ENCODE measurements around the gene SNX33. TPM values are rescaled to one million over a fixed set of nuclear protein-coding genes. Genes with fewer than 3 reads are reported as not detected.

Gene SNX33
- total and polyA plus RNA-seq, 2 of the 13 experiments (the other 11 are each of a cell fraction or from before 2014, with no cell fraction given), result 11.0 to 11.6 TPM

DNA sequence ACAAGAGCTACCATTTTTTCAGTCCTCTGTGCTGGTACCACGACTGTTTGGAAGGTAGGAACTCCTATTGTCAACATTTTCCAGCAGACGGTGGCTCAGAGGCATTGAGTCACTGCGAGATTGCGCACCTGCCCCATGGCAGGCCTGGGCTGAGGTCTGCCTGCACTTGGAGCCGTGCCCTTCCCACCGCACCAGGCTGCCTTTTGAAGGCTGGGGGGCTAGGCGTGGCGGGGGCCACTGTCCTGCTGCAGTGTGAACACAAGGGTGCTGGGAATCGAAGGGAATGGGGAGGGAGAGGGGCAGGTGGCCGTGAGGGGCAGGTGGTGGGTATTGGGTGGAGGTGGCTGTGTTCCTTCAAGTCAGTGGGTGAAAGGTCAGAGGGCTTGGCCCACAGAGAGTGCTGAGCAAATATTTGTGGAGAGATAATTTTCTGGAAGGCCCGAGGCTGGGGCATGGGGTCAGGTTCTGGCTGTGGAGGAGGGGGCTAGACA lies 16.3 kb downstream of the SNX33 start (continued):
- TF ChIP-seq FOXK1 (CRISPR knock-in tag; IDR thresholded peaks at IDR 0.05; ENCODE audit: borderline replicate concordance, low read depth) (no peak), ZNF292 (CRISPR knock-in tag; IDR thresholded peaks at IDR 0.05; ENCODE audit: borderline replicate concordance, low read depth) (no peak), SCMH1 (CRISPR knock-in tag; IDR thresholded peaks at IDR 0.05; ENCODE audit: borderline replicate concordance) (no peak), KLF9 (CRISPR knock-in tag; IDR thresholded peaks at IDR 0.05; ENCODE audit: low read depth) (no peak), TCF7 (IDR thresholded peaks at IDR 0.05; ENCODE audit: low read depth) (no peak), TOE1 (CRISPR knock-in tag; IDR thresholded peaks at IDR 0.05) (no peak), ZNF205 (CRISPR knock-in tag; IDR thresholded peaks at IDR 0.05) (0 out of 2 replicates have a peak, but pooled peaks have one; percentile 29), SIX4 (CRISPR knock-in tag; IDR thresholded peaks at IDR 0.05) (no peak), JUN (CRISPR knock-in tag; IDR thresholded peaks at IDR 0.05) (no peak), ZNF350 (CRISPR knock-in tag; IDR thresholded peaks at IDR 0.05; ENCODE audit: borderline replicate concordance, low read depth) (peak; percentile 50; the same call in 1 of the 2 replicates), CREM (IDR thresholded peaks at IDR 0.05) (no peak; the same call in 1 of the 2 replicates), CREM (CRISPR knock-in tag; IDR thresholded peaks at IDR 0.05) (no peak), ZNF883 (CRISPR knock-in tag; IDR thresholded peaks at IDR 0.05; ENCODE audit: not compliant biosample characterization) (no peak), KMT2A (CRISPR knock-in tag; IDR thresholded peaks at IDR 0.05) (no peak)
- TF ChIP-seq, protein P1, sequence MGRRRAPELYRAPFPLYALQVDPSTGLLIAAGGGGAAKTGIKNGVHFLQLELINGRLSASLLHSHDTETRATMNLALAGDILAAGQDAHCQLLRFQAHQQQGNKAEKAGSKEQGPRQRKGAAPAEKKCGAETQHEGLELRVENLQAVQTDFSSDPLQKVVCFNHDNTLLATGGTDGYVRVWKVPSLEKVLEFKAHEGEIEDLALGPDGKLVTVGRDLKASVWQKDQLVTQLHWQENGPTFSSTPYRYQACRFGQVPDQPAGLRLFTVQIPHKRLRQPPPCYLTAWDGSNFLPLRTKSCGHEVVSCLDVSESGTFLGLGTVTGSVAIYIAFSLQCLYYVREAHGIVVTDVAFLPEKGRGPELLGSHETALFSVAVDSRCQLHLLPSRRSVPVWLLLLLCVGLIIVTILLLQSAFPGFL (CRISPR knock-in tag; IDR thresholded peaks at IDR 0.05), result no peak
- TF ChIP-seq, protein P2, sequence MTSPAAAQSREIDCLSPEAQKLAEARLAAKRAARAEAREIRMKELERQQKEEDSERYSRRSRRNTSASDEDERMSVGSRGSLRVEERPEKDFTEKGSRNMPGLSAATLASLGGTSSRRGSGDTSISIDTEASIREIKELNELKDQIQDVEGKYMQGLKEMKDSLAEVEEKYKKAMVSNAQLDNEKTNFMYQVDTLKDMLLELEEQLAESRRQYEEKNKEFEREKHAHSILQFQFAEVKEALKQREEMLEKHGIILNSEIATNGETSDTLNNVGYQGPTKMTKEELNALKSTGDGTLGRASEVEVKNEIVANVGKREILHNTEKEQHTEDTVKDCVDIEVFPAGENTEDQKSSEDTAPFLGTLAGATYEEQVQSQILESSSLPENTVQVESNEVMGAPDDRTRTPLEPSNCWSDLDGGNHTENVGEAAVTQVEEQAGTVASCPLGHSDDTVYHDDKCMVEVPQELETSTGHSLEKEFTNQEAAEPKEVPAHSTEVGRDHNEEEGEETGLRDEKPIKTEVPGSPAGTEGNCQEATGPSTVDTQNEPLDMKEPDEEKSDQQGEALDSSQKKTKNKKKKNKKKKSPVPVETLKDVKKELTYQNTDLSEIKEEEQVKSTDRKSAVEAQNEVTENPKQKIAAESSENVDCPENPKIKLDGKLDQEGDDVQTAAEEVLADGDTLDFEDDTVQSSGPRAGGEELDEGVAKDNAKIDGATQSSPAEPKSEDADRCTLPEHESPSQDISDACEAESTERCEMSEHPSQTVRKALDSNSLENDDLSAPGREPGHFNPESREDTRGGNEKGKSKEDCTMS (CRISPR knock-in tag; conservative IDR thresholded peaks at IDR 0.05), result no peak
- TF ChIP-seq, protein P3, sequence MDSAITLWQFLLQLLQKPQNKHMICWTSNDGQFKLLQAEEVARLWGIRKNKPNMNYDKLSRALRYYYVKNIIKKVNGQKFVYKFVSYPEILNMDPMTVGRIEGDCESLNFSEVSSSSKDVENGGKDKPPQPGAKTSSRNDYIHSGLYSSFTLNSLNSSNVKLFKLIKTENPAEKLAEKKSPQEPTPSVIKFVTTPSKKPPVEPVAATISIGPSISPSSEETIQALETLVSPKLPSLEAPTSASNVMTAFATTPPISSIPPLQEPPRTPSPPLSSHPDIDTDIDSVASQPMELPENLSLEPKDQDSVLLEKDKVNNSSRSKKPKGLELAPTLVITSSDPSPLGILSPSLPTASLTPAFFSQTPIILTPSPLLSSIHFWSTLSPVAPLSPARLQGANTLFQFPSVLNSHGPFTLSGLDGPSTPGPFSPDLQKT (CRISPR knock-in tag; IDR thresholded peaks at IDR 0.05; ENCODE audit: borderline replicate concordance), result no peak
- TF ChIP-seq, protein P4, sequence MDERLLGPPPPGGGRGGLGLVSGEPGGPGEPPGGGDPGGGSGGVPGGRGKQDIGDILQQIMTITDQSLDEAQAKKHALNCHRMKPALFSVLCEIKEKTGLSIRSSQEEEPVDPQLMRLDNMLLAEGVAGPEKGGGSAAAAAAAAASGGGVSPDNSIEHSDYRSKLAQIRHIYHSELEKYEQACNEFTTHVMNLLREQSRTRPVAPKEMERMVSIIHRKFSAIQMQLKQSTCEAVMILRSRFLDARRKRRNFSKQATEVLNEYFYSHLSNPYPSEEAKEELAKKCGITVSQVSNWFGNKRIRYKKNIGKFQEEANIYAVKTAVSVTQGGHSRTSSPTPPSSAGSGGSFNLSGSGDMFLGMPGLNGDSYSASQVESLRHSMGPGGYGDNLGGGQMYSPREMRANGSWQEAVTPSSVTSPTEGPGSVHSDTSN (CRISPR knock-in tag; IDR thresholded peaks at IDR 0.05), result no peak
- TF ChIP-seq, protein P5, sequence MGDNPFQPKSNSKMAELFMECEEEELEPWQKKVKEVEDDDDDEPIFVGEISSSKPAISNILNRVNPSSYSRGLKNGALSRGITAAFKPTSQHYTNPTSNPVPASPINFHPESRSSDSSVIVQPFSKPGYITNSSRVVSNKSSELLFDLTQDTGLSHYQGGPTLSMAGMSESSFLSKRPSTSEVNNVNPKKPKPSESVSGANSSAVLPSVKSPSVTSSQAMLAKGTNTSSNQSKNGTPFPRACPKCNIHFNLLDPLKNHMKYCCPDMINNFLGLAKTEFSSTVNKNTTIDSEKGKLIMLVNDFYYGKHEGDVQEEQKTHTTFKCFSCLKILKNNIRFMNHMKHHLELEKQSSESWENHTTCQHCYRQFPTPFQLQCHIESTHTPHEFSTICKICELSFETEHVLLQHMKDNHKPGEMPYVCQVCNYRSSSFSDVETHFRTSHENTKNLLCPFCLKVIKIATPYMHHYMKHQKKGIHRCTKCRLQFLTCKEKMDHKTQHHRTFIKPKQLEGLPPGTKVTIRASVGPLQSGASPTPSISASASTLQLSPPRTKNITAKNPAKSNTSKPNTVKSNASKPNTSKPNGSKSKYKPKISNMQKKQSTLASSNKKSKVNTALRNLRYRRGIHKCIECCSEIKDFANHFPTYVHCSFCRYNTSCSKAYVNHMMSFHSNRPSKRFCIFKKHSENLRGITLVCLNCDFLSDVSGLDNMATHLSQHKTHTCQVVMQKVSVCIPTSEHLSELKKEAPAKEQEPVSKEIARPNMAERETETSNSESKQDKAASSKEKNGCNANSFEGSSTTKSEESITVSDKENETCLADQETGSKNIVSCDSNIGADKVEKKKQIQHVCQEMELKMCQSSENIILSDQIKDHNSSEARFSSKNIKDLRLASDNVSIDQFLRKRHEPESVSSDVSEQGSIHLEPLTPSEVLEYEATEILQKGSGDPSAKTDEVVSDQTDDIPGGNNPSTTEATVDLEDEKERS (CRISPR knock-in tag; IDR thresholded peaks at IDR 0.05), result no peak
- TF ChIP-seq, protein P6, sequence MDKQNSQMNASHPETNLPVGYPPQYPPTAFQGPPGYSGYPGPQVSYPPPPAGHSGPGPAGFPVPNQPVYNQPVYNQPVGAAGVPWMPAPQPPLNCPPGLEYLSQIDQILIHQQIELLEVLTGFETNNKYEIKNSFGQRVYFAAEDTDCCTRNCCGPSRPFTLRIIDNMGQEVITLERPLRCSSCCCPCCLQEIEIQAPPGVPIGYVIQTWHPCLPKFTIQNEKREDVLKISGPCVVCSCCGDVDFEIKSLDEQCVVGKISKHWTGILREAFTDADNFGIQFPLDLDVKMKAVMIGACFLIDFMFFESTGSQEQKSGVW (CRISPR knock-in tag; IDR thresholded peaks at IDR 0.05; ENCODE audit: borderline replicate concordance), result no peak
